Heart left ventricle (tissue), 16 donors: ENCODE measurements around the gene HNRNPC. TPM values are rescaled to one million over a fixed set of nuclear protein-coding genes. Genes with fewer than 3 reads are reported as not detected.

Experiments used
- ATAC-seq, 4 donors: fragments of 200-7000 bp; cut with Tn5 transposase; one replicate each; pipeline ENCODE4 v1.9.1; 2020 to 2022; ENCODE audit warnings: moderate library complexity in 4 of 4, mild to moderate bottlenecking in 3 of 4, moderate number of reproducible peaks in 1 of 4
- DNase-seq, 5 donors: peaks; one replicate each; pipeline ENCODE4 v3.0.0-alpha.2; 2020
- H3K27ac ChIP-seq, 12 donors: fragments of 200-600 bp; sonication (generic) in 4 of 12; one replicate each; pipeline versions ENCODE4 v1.5.0 to v1.8.0; 2016 to 2022; ENCODE audit warnings: mild to moderate bottlenecking in 2 of 12
- H3K27me3 ChIP-seq, 9 donors: fragments of 200-600 bp; sonication (generic) in 2 of 9; one replicate each; pipeline versions ENCODE4 v1.5.1 to v1.8.0; 2016 to 2022; ENCODE audit warnings: mild to moderate bottlenecking in 3 of 9
- H3K36me3 ChIP-seq, 9 donors: fragments of 200-600 bp; sonication (generic) in 2 of 9; one replicate each; pipeline versions ENCODE4 v1.5.0 to v1.8.0; 2018 to 2022; ENCODE audit warnings: mild to moderate bottlenecking in 2 of 9
- H3K4me1 ChIP-seq, 12 donors: fragments of 200-600 bp; sonication (generic) in 4 of 12; one replicate each; pipeline versions ENCODE4 v1.5.0 to v1.8.0; 2016 to 2022; ENCODE audit warnings: mild to moderate bottlenecking in 3 of 12
- H3K4me3 ChIP-seq, 12 donors: fragments of 200-600 bp; sonication (generic) in 4 of 12; one replicate each; pipeline versions ENCODE4 v1.5.0 to v1.8.0; 2017 to 2022; ENCODE audit warnings: mild to moderate bottlenecking in 9 of 12, moderate library complexity in 4 of 12
- H3K9me3 ChIP-seq, 12 donors: fragments of 200-600 bp; sonication (generic) in 4 of 12; one replicate each; pipeline versions ENCODE4 v1.5.0 to v1.8.0; 2016 to 2022; ENCODE audit warnings: mild to moderate bottlenecking in 1 of 12
- POLR2A ChIP-seq, 2 donors: fragments of 450-650 bp; IDR thresholded peaks; one replicate each; pipeline ENCODE4 v1.6.1; 2017; ENCODE audit warnings: antibody characterized with exemption in 2 of 2, mild to moderate bottlenecking in 2 of 2, moderate library complexity in 2 of 2
- WGBS, 4 donors: extraction: QIAGEN DNeasy Blood & Tissue Kit in 2 of 4; methylation state at CpG; one replicate each; pipeline versions ENCODE4 v1.1.5 to v1.1.7; 2013 to 2018; 5-methylcytosine and 5-hydroxymethylcytosine counted together
- intact Hi-C, 10 donors: fragments of 100-400 bp; cut with DNase I; formaldehyde crosslinking; loops; one replicate each; pipeline versions ENCODE4 v1.11.1 to v1.14.2; 2022
- polyA plus RNA-seq, 2 donors: library from polyadenylated mRNA; stranded (reverse); fragments of 200-250 nt; gene quantifications; one replicate each; pipeline ENCODE4 v1.2.3, GENCODE V29; 2013
- total RNA-seq, 9 donors: library from RNA; depleted of rRNA in 2 of 9; stranded (reverse); fragments of >200 nt in 2 of 9; fragmentation: NEBNext Ultra II Directional in 3 of 9; extraction: Animal tissue kit (Norgen Biotek cat#: 25700) in 3 of 9; gene quantifications; one replicate each; pipeline versions ENCODE4 v1.1.0 to v1.2.4, GENCODE V29; 2016 to 2023
- TF ChIP-seq, protein P1 (sequence below), 12 donors: fragments of 200-600 bp; sonication (generic) in 4 of 12; IDR thresholded peaks; one replicate each; pipeline versions ENCODE4 v1.5.0 to v1.8.0; 2018 to 2022; ENCODE audit warnings: antibody characterized with exemption in 12 of 12, mild to moderate bottlenecking in 5 of 12
- donor health status: ischemic (EF 13 %, LVEDD 7.1; RV severe dilation, severe dysfunction).
- donor health status: healthy with polysubstance abuse.
- donor health status: DM: no; HTN: yes; CAD: no.
- donor health status: DM: no; HTN: no; CAD: no.
- donor health status: ischemic (EF 25% LVEDD 6.9; RV normal size, moderate dysfunction).
- donor health status: ischemic (EF 25% LVEDD 5.7; RV mildly dilated, moderate dysfunction).
- donor health status: healthy.
- donor health status: DM: yes; HTN: yes; CAD: no.
- donor health status: ischemic (EF 35%, LVEDD 5.7; RV mildly dilated, moderate dysfunction).
- donor health status: nonischemic (EF 11% LVEDD 7.7; RV severe dilation, severe dysfunction).
- donor health status: DM: yes; HTN: yes; CAD: no.
- donor health status: PGD.
- donor health status: ischemic (EF 29% LVEDD 5.4; RV normal size, mild dysfunction).
- donor health status: nonischemic (EF 23%, LVEDD 6.1; RV moderate dilation, normal function).

The HNRNPC gene
- total and polyA plus RNA-seq, 11 donors, result 201 to 389 (median 255) TPM

DNA sequence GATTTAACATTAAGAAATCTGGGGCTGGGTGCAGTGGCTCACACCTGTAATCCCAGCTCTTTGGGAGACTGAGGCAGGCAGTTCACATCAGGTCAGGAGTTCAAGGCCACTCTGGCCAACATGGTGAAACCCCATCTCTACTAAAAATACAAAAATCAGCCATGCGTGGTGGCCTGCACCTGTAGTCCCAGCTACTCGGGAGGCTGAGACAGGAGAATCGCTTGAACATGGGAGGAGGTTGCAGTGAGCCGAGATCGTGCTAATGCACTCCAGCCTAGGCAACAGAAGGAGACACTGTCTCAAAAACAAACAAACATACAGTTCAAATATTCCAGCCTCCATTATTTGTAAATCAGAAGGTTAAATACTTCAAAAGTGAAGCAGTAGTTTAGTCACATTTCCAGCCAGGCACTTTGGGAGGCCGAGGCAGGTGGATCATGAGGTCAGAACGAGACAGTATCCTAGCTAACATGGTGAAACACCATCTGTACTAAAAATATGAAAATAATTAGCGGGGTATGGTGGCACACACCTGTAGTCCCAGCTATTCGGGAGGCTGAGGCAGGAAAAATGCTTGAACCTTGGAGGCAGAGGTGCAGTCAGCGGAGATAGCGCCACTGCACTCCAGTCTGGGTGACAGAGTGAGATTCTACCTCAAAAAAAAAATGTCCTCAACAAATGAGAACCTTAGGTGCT is 30.3 kb downstream of the HNRNPC start:
- Histone ChIP-seq H3K9me3 (no peaks in the 10 kb centered on the region), H3K4me1 (peaks cover 0 to 82% (median 55%) of the 10 kb centered on the region in 12 donors), H3K27me3 (no peaks in the 10 kb centered on the region), H3K36me3 (peaks cover 0 to 96% (median 53%) of the 10 kb centered on the region in 9 donors), H3K27ac (no peak overlapping the region), H3K4me3 (no peak overlapping the region)
- ATAC-seq (no peak), DNase-seq (no peak)
- intact Hi-C loops, result loop anchor here in 4 of 10 donors (10.0 kb wide), 2 partner anchors 116 to 146 kb away; partner anchors contain the start of gene SUPT16H (in 3 of the 4)
- TF ChIP-seq, protein P1, sequence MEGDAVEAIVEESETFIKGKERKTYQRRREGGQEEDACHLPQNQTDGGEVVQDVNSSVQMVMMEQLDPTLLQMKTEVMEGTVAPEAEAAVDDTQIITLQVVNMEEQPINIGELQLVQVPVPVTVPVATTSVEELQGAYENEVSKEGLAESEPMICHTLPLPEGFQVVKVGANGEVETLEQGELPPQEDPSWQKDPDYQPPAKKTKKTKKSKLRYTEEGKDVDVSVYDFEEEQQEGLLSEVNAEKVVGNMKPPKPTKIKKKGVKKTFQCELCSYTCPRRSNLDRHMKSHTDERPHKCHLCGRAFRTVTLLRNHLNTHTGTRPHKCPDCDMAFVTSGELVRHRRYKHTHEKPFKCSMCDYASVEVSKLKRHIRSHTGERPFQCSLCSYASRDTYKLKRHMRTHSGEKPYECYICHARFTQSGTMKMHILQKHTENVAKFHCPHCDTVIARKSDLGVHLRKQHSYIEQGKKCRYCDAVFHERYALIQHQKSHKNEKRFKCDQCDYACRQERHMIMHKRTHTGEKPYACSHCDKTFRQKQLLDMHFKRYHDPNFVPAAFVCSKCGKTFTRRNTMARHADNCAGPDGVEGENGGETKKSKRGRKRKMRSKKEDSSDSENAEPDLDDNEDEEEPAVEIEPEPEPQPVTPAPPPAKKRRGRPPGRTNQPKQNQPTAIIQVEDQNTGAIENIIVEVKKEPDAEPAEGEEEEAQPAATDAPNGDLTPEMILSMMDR (IDR thresholded peaks at IDR 0.05), result no peak
- TF ChIP-seq POLR2A (IDR thresholded peaks at IDR 0.05), result no peak
- WGBS, 4 donors, result 93 to 98% (median 97%) methylated on average over 11 of the region's 11 CpGs

DNA sequence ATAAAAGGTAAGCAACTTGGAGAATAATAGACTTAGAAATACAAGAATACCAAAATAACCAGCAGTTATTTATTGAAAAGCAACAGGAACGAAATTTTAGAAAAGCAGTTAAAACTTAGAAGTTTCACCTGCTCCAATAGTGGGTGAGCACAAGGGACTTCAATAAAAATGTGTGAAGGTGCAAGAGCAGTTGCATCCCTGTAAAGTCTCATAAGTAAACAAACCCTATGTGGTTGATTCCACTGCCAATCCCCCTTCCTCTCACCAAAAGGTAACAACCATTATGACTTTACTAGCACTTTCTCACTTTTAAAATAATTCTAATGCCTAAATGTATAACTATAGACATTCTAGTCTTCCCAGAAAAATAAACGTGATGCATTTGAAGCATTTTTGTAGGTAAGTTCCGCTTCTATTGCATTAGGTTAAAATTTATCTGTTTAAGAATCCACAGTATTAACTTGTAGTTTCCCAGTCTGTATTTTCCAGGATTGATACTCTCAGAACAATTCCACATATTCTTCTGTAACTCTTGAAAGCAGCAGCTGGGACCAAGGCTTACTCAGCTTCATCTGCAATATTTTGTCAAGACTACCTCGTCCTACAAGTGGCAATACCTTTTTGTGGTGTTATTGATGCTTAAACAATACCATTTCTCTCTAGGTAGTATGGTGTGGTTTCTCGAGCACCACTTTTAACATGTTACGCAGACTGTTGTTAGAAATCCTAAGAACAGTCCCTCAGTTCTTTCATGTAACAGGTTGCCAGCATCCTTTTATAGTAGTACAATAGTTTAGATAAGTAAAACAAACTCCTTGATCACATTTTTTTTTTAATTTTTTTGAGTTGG is 32.1 kb downstream of the HNRNPC start:
- Histone ChIP-seq H3K9me3 (no peaks in the 10 kb centered on the region), H3K27me3 (no peaks in the 10 kb centered on the region), H3K27ac (no peak overlapping the region), H3K4me3 (no peak overlapping the region), H3K4me1 (peaks cover 0 to 90% (median 71%) of the 10 kb centered on the region in 12 donors), H3K36me3 (peaks cover 0 to 96% (median 54%) of the 10 kb centered on the region in 9 donors)
- WGBS, 4 donors, result 72 to 79% (median 77%) methylated on average over 6 of the region's 6 CpGs
- intact Hi-C loops, result loop anchor here in 4 of 10 donors (10.0 kb wide), 2 partner anchors 118 to 148 kb away; partner anchors contain the start of gene SUPT16H (in 3 of the 4)
- TF ChIP-seq POLR2A (IDR thresholded peaks at IDR 0.05), result no peak
- DNase-seq (no peak), ATAC-seq (no peak)

DNA sequence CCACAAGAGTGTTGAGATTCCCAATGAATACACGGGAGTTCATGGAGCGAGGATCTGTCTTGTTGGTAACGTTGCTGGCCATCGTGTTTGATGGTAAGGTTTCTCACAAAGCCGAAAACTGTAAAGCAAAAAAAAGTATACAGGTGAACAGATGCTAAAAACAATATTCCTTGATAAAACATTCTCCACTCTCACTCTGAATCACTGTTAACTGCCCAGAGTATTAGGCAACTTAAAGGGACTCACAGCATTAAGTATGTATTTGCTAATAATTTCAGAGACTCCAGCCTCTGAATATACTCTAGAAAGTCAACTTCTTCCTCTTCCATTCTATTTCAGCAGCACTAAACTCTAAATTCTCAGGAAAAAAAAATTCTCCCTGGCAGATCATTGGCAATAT is 35.1 kb downstream of the HNRNPC start:
- H3K4me3 ChIP-seq, result no peak overlapping the region
- 74 to 85% (median 80%) methylated on average over 5 of the region's 5 CpGs for whole genome bisulfite sequencing, 4 donors
- intact Hi-C loops, result loop anchor here in 4 of 10 donors (10.0 kb wide), 2 partner anchors 121 to 151 kb away; partner anchors contain the start of gene SUPT16H (in 3 of the 4)

DNA sequence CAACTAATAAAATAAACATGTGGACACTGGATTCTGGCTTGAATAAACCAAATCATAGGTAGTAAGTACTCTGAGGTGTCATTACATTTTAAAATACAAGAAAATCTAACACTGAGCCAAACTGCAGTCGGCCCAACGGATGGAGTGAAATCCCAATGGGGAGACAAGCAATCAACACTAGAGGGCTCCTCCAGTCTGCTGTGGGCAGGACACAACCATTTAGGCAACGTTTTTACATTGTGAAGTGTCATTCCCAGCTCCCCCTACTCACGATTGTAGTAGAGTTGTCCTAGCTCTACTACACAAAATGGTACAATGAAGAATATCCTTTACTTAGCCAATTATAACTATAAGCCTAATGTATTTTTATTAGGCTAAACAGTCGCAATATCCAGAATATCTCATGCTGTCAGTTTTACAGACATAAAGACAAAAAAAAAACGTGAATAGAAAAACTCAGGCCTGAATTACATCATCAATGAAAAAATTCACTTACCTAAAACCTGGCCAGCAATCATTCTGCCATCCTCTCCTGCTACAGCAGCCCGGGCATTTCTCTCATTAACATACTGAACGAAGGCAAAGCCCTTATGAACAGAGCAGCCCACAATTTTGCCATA is 35.7 kb downstream of the HNRNPC start:
- peaks cover 0 to 100% (median 77%) of the 10 kb centered on the region in 9 donors for H3K36me3 ChIP-seq
- no peaks in the 10 kb centered on the region for H3K9me3 ChIP-seq
- ATAC-seq, result peak in 3 of 4 donors; percentile 38 to 55 (median 53)
- DNase-seq, result no peak
- intact Hi-C loops, result loop anchor here in 4 of 10 donors (10.0 kb wide), 2 partner anchors 121 to 151 kb away; partner anchors contain the start of gene SUPT16H (in 3 of the 4)
- H3K27me3 ChIP-seq, result no peaks in the 10 kb centered on the region
- H3K4me1 ChIP-seq, result peaks cover 0 to 97% (median 63%) of the 10 kb centered on the region in 12 donors
- no peak overlapping the region for H3K4me3 ChIP-seq
- WGBS, 4 donors, result 35 to 46% (median 44%) methylated on average over 8 of the region's 8 CpGs
- H3K27ac ChIP-seq, result no peak overlapping the region
- TF ChIP-seq, protein P1 (IDR thresholded peaks at IDR 0.05), result peak in 9 of 12 donors; percentile 28 to 51 (median 36)
- no peak for TF ChIP-seq POLR2A (IDR thresholded peaks at IDR 0.05)

More for the DNA sequence above, 35.1 kb downstream of the HNRNPC start:
- DNase-seq (no peak), ATAC-seq (no peak)
- Histone ChIP-seq H3K4me1 (peaks cover 0 to 95% (median 63%) of the 10 kb centered on the region in 12 donors), H3K27ac (no peak overlapping the region), H3K36me3 (peaks cover 0 to 99% (median 76%) of the 10 kb centered on the region in 9 donors), H3K9me3 (no peaks in the 10 kb centered on the region), H3K27me3 (no peaks in the 10 kb centered on the region)
- TF ChIP-seq POLR2A (IDR thresholded peaks at IDR 0.05), result no peak
- TF ChIP-seq, protein P1 (IDR thresholded peaks at IDR 0.05), result no peak
